Tibial artery (tissue), 4 donors: Measurements from ENCODE around the gene CACNA1D.

Experiments used
- DNase-seq, 2 donors: peaks; one replicate each; pipeline ENCODE4 v3.0.0-alpha.2; 2019
- H3K27ac ChIP-seq, 2 donors: fragments of 200-600 bp; sonication (generic) in 1 of 2; 1 replicate in 1 of 2; 2 replicates in 1 of 2; pipeline ENCODE4 v1.5.1; 2018 to 2019; ENCODE audit warnings: mild to moderate bottlenecking in 1 of 2
- H3K27me3 ChIP-seq, 2 donors: fragments of 200-600 bp; sonication (generic) in 1 of 2; one replicate each; pipeline versions ENCODE4 v1.5.1 to v1.6.0; 2016 to 2019
- H3K36me3 ChIP-seq, 3 donors: fragments of 200-600 bp; sonication (generic) in 2 of 3; one replicate each; pipeline ENCODE4 v1.5.1; 2016 to 2019; ENCODE audit warnings: mild to moderate bottlenecking in 2 of 3
- H3K4me1 ChIP-seq, 4 donors: fragments of 200-600 bp; sonication (generic) in 2 of 4; 1 replicate in 3 of 4; 2 replicates in 1 of 4; pipeline ENCODE4 v1.5.1; 2016 to 2019
- H3K4me3 ChIP-seq, 2 donors: fragments of 200-600 bp; sonication (generic) in 1 of 2; 1 replicate in 1 of 2; 2 replicates in 1 of 2; pipeline ENCODE4 v1.5.1; 2018 to 2019; ENCODE audit warnings: mild to moderate bottlenecking in 2 of 2
- H3K9me3 ChIP-seq, 3 donors: fragments of 200-600 bp; sonication (generic) in 1 of 3; one replicate each; pipeline ENCODE4 v1.5.1; 2016 to 2019
- intact Hi-C: fragments of 100-400 bp; cut with DNase I; formaldehyde crosslinking; loops from one replicate; pipeline ENCODE4 v1.15.0; 2023; ENCODE audit warnings: low total_unique reads
- TF ChIP-seq, protein P1 (sequence below), 2 experiments: fragments of 200-600 bp in 1 of 2; fragments of 450-650 bp in 1 of 2; IDR thresholded peaks; one replicate each; pipeline ENCODE4 v1.5.1; 2017 to 2019; ENCODE audit warnings: antibody characterized with exemption in 2 of 2, mild to moderate bottlenecking in 1 of 2, moderate library complexity in 1 of 2

The CACNA1D gene

GRCh38 chr3:53856964-53857363, 362.6 kb downstream of the CACNA1D start:
- intact Hi-C loops, result no loop called here
- peaks cover 11 to 39% (median 23%) of the 10 kb centered on the region in 3 donors for H3K36me3 ChIP-seq
- no peak for DNase-seq
- H3K9me3 ChIP-seq, result no peaks in the 10 kb centered on the region
- H3K27ac ChIP-seq, result no peak overlapping the region
- no peaks in the 10 kb centered on the region for H3K27me3 ChIP-seq
- TF ChIP-seq, protein P1, sequence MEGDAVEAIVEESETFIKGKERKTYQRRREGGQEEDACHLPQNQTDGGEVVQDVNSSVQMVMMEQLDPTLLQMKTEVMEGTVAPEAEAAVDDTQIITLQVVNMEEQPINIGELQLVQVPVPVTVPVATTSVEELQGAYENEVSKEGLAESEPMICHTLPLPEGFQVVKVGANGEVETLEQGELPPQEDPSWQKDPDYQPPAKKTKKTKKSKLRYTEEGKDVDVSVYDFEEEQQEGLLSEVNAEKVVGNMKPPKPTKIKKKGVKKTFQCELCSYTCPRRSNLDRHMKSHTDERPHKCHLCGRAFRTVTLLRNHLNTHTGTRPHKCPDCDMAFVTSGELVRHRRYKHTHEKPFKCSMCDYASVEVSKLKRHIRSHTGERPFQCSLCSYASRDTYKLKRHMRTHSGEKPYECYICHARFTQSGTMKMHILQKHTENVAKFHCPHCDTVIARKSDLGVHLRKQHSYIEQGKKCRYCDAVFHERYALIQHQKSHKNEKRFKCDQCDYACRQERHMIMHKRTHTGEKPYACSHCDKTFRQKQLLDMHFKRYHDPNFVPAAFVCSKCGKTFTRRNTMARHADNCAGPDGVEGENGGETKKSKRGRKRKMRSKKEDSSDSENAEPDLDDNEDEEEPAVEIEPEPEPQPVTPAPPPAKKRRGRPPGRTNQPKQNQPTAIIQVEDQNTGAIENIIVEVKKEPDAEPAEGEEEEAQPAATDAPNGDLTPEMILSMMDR (IDR thresholded peaks at IDR 0.05), result no peak
- no peaks in the 10 kb centered on the region for H3K4me1 ChIP-seq
- no peak overlapping the region for H3K4me3 ChIP-seq

GRCh38 chr3:53858096-53858741, 363.8 kb downstream of the CACNA1D start:
- intact Hi-C loops, result no loop called here
- Histone ChIP-seq H3K4me3 (no peak overlapping the region), H3K9me3 (no peaks in the 10 kb centered on the region), H3K27me3 (no peaks in the 10 kb centered on the region), H3K27ac (no peak overlapping the region), H3K4me1 (no peaks in the 10 kb centered on the region), H3K36me3 (peaks cover 22 to 51% (median 35%) of the 10 kb centered on the region in 3 donors)
- DNase-seq, result no peak
- TF ChIP-seq, protein P1 (IDR thresholded peaks at IDR 0.05), result no peak

- H3K36me3 ChIP-seq, result peaks cover 32 to 61% (median 45%) of the 10 kb centered on the region in 3 donors
- TF ChIP-seq, protein P1 (IDR thresholded peaks at IDR 0.05), result no peak
- H3K27me3 ChIP-seq, result no peaks in the 10 kb centered on the region
- H3K4me1 ChIP-seq, result no peaks in the 10 kb centered on the region
- H3K27ac ChIP-seq, result no peak overlapping the region
- H3K9me3 ChIP-seq, result no peaks in the 10 kb centered on the region
- intact Hi-C loops, result no loop called here
- DNase-seq, result no peak
- no peak overlapping the region for H3K4me3 ChIP-seq
Observed at GRCh38 chr3:53859178-53859577, 364.8 kb downstream of the CACNA1D start.

- no peak overlapping the region for H3K4me3 ChIP-seq
- DNase-seq, result no peak
- H3K9me3 ChIP-seq, result no peaks in the 10 kb centered on the region
- H3K27ac ChIP-seq, result no peak overlapping the region
- no peaks in the 10 kb centered on the region for H3K27me3 ChIP-seq
- TF ChIP-seq, protein P1 (IDR thresholded peaks at IDR 0.05), result no peak
- intact Hi-C loops, result no loop called here
- peaks cover 42 to 71% (median 55%) of the 10 kb centered on the region in 3 donors for H3K36me3 ChIP-seq
- no peaks in the 10 kb centered on the region for H3K4me1 ChIP-seq
Observed at GRCh38 chr3:53860196-53860595, 365.8 kb downstream of the CACNA1D start.

DNA sequence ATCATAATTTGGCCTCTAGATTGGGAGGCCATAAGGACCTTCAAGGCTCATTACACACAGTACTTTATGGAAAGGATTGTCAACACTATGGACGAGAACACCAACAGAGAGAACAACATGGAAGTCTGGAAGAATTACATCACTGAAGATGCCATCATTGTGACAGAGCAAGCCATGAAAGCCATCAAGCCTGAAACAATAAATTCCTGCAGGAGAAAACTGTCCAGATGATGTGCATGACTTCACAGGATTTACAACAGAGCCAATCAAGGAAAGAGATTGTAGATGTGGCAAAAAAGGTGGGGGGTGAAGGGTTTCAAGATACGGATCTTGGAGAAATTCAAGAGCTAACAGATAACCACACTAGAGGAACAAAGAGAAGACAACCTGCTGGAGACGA, 367.8 kb downstream of the CACNA1D start:
- TF ChIP-seq, protein P1 (IDR thresholded peaks at IDR 0.05), result no peak
- Histone ChIP-seq H3K27ac (no peak overlapping the region), H3K4me3 (no peak overlapping the region), H3K27me3 (no peaks in the 10 kb centered on the region), H3K36me3 (peaks cover 44 to 88% (median 68%) of the 10 kb centered on the region in 3 donors), H3K4me1 (no peaks in the 10 kb centered on the region), H3K9me3 (no peaks in the 10 kb centered on the region)
- DNase-seq, result no peak
- intact Hi-C loops, result no loop called here
